GM12875 (cell line): Measurements from ENCODE around the gene SRRM1.
"Not testable (repeated sequence)": the region's sequence is repeated elsewhere in the genome, so short reads cannot be mapped to it uniquely, and the experiment has no call there.

ENCODE experiments used
- H3K4me3 ChIP-seq: one replicate; pipeline ENCODE4 v1.5.1; 2011; ENCODE audit warnings: low read depth, low read length, control low read depth
- CTCF ChIP-seq: IDR thresholded peaks from 2 replicates; pipeline ENCODE4 v1.5.1; 2011; ENCODE audit warnings: low read depth, mild to moderate bottlenecking, control low read depth, inconsistent platforms, low read length, moderate library complexity, borderline replicate concordance; ENCODE audit not compliant: insufficient read depth

The SRRM1 gene

GRCh38 chr1:24702511-24703293 is 59.6 kb downstream of the SRRM1 start:
- no peak overlapping the region for H3K4me3 ChIP-seq
- no peak for TF ChIP-seq CTCF

GRCh38 chr1:24704411-24705259 is 61.5 kb downstream of the SRRM1 start:
- H3K4me3 ChIP-seq, result no peak overlapping the region
- TF ChIP-seq CTCF, result no peak

- H3K4me3 ChIP-seq, result no peak overlapping the region
- TF ChIP-seq CTCF, result no peak
Observed at GRCh38 chr1:24705260-24706073, 62.4 kb downstream of the SRRM1 start.

GRCh38 chr1:24706074-24706389 is 62.9 kb downstream of the SRRM1 start:
- H3K4me3 ChIP-seq, result not testable (repeated sequence)

GRCh38 chr1:24707687-24708086 is 64.6 kb downstream of the SRRM1 start:
- TF ChIP-seq CTCF, result no peak

GRCh38 chr1:24708938-24709337 is 65.8 kb downstream of the SRRM1 start:
- no peak for TF ChIP-seq CTCF
- H3K4me3 ChIP-seq, result no peak overlapping the region

More at GRCh38 chr1:24707687-24708086, 64.6 kb downstream of the SRRM1 start:
- H3K4me3 ChIP-seq, result no peak overlapping the region

- TF ChIP-seq CTCF, result no peak
- H3K4me3 ChIP-seq, result no peak overlapping the region
Observed at GRCh38 chr1:24709791-24710441, 66.8 kb downstream of the SRRM1 start.
